Measurements from ENCODE around the gene OSER1.

The OSER1 gene

DNA sequence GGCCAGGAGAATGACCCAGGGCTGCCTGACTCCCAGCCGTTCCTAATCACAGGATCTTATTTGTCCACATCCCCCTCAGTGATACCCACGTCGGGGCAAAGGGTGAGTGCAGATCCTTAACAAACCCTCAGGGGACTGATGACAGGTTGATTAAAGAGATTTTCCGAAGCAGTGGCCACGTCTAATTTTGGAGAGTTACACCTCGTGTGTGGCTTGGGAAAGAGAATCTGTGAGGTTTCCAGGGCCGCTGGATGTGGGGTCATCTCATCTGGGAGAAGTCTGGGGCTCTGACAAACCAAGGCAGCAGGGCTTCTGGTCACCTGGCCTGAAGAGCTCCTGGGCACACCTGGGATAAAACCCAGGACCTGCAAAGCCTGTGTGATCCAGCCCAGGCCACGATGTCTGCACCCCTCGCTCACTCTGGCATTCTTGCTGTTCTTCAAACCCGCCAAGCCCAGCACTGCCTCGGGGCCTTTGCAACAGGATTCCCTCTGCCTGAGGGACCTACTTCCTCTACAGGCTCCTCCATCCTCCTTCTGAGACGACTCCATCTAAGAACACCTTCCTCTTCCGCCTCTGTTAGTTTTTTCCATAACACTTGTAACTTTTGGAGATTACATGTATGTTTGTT, 28.3 kb downstream of the OSER1 start:
- Histone ChIP-seq H3K9me3 (ENCODE audit: insufficient read depth, low read depth, low read length) (no peaks in the 10 kb centered on the region), H3K36me3 (ENCODE audit: insufficient read depth, low read length) (no peaks in the 10 kb centered on the region), H3K79me2 (ENCODE audit: insufficient read depth, low read length) (no peaks in the 10 kb centered on the region), H3K4me3 (ENCODE audit: low read length, poor library complexity, severe bottlenecking) (no peak overlapping the region), H3K27me3 (ENCODE audit: insufficient read depth, low read length, poor library complexity, severe bottlenecking) (no peaks in the 10 kb centered on the region), H3K9ac (ENCODE audit: low read depth, low read length, poor library complexity, severe bottlenecking) (no peak overlapping the region), H3K9me2 (replicated peaks; ENCODE audit: low read depth, low read length) (no peaks in the 10 kb centered on the region), H3K4me1 (ENCODE audit: insufficient read depth, low read length, poor library complexity, severe bottlenecking) (no peaks in the 10 kb centered on the region), H2AFZ (ENCODE audit: low read length) (no peak overlapping the region), H4K20me1 (ENCODE audit: insufficient read depth, low read length, poor library complexity, severe bottlenecking) (no peaks in the 10 kb centered on the region), H3F3A (ENCODE audit: low read depth) (no peaks in the 10 kb centered on the region), H3K4me2 (ENCODE audit: low read depth, low read length, poor library complexity, severe bottlenecking) (no peak overlapping the region)
- no peak for TF ChIP-seq EZH2phosphoT487 (IDR thresholded peaks at IDR 0.05; ENCODE audit: borderline replicate concordance)
- TF ChIP-seq, protein P1, sequence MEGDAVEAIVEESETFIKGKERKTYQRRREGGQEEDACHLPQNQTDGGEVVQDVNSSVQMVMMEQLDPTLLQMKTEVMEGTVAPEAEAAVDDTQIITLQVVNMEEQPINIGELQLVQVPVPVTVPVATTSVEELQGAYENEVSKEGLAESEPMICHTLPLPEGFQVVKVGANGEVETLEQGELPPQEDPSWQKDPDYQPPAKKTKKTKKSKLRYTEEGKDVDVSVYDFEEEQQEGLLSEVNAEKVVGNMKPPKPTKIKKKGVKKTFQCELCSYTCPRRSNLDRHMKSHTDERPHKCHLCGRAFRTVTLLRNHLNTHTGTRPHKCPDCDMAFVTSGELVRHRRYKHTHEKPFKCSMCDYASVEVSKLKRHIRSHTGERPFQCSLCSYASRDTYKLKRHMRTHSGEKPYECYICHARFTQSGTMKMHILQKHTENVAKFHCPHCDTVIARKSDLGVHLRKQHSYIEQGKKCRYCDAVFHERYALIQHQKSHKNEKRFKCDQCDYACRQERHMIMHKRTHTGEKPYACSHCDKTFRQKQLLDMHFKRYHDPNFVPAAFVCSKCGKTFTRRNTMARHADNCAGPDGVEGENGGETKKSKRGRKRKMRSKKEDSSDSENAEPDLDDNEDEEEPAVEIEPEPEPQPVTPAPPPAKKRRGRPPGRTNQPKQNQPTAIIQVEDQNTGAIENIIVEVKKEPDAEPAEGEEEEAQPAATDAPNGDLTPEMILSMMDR (conservative IDR thresholded peaks at IDR 0.05; ENCODE audit: low read length), result no peak

DNA sequence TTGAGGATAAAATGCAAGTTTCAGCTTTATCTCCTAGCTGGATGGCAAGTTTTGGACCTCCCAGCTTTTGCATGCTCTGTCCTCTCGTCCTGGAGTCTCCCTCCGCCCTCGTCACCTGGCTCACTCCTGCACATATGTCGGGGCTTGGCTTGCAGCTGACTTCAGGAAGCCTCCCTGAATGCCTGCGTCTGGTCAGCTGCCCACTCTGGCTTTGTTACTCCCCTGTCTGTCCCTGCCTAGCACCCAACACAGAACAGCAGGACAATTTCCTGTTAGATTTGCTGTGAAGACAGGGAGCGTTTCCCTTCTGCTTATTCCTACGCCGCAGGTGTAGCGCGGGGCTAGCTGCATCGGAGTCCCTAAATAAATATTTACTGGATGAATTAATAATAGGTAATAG, 29.0 kb downstream of the OSER1 start:
- H3F3A ChIP-seq (ENCODE audit: low read depth), result no peaks in the 10 kb centered on the region
- no peaks in the 10 kb centered on the region for H3K79me2 ChIP-seq (ENCODE audit: insufficient read depth, low read length)
- TF ChIP-seq, protein P1 (conservative IDR thresholded peaks at IDR 0.05; ENCODE audit: low read length), result no peak
- no peak for TF ChIP-seq EZH2phosphoT487 (IDR thresholded peaks at IDR 0.05; ENCODE audit: borderline replicate concordance)
- H4K20me1 ChIP-seq (ENCODE audit: insufficient read depth, low read length, poor library complexity, severe bottlenecking), result no peaks in the 10 kb centered on the region
- H3K4me1 ChIP-seq (ENCODE audit: insufficient read depth, low read length, poor library complexity, severe bottlenecking), result no peaks in the 10 kb centered on the region
- no peak overlapping the region for H3K4me2 ChIP-seq (ENCODE audit: low read depth, low read length, poor library complexity, severe bottlenecking)
- H3K9me3 ChIP-seq (ENCODE audit: insufficient read depth, low read depth, low read length), result no peaks in the 10 kb centered on the region
- no peaks in the 10 kb centered on the region for H3K36me3 ChIP-seq (ENCODE audit: insufficient read depth, low read length)
- no peak overlapping the region for H3K4me3 ChIP-seq (ENCODE audit: low read length, poor library complexity, severe bottlenecking)
- H3K9me2 ChIP-seq (replicated peaks; ENCODE audit: low read depth, low read length), result no peaks in the 10 kb centered on the region
- H3K9ac ChIP-seq (ENCODE audit: low read depth, low read length, poor library complexity, severe bottlenecking), result no peak overlapping the region
- no peak overlapping the region for H2AFZ ChIP-seq (ENCODE audit: low read length)
- no peaks in the 10 kb centered on the region for H3K27me3 ChIP-seq (ENCODE audit: insufficient read depth, low read length, poor library complexity, severe bottlenecking)

DNA sequence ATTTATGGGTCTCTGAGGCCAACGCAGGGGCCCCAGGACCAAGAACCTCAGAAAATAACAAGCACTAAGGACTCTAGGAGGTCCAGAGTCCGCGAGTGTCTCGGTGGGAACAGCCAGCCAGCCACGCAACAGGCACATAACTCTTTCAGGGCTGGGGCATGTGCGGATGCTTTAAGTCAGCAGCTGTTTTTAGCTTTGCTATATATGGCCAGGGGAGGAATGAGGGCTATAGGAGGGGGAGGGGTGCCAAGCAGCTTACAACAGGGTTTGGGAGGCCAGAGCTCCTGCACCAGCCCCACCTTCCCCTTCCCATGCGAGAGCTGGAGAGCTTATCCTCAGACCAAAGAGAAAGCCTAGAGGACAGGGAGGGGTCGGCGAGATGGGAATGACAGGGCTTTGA, 29.8 kb downstream of the OSER1 start:
- Histone ChIP-seq H3K4me2 (ENCODE audit: low read depth, low read length, poor library complexity, severe bottlenecking) (no peak overlapping the region), H2AFZ (ENCODE audit: low read length) (no peak overlapping the region), H3K9me3 (ENCODE audit: insufficient read depth, low read depth, low read length) (no peaks in the 10 kb centered on the region), H3K36me3 (ENCODE audit: insufficient read depth, low read length) (no peaks in the 10 kb centered on the region), H3F3A (ENCODE audit: low read depth) (no peaks in the 10 kb centered on the region), H3K9me2 (replicated peaks; ENCODE audit: low read depth, low read length) (no peaks in the 10 kb centered on the region), H3K4me3 (ENCODE audit: low read length, poor library complexity, severe bottlenecking) (no peak overlapping the region), H3K79me2 (ENCODE audit: insufficient read depth, low read length) (no peaks in the 10 kb centered on the region), H4K20me1 (ENCODE audit: insufficient read depth, low read length, poor library complexity, severe bottlenecking) (no peaks in the 10 kb centered on the region), H3K9ac (ENCODE audit: low read depth, low read length, poor library complexity, severe bottlenecking) (no peak overlapping the region), H3K27me3 (ENCODE audit: insufficient read depth, low read length, poor library complexity, severe bottlenecking) (no peaks in the 10 kb centered on the region), H3K4me1 (ENCODE audit: insufficient read depth, low read length, poor library complexity, severe bottlenecking) (no peaks in the 10 kb centered on the region)
- TF ChIP-seq, protein P1 (conservative IDR thresholded peaks at IDR 0.05; ENCODE audit: low read length), result no peak
- TF ChIP-seq EZH2phosphoT487 (IDR thresholded peaks at IDR 0.05; ENCODE audit: borderline replicate concordance), result no peak

Measured in Loucy (cell line).